ENCODE data around the gene ZZZ3.

DNA sequence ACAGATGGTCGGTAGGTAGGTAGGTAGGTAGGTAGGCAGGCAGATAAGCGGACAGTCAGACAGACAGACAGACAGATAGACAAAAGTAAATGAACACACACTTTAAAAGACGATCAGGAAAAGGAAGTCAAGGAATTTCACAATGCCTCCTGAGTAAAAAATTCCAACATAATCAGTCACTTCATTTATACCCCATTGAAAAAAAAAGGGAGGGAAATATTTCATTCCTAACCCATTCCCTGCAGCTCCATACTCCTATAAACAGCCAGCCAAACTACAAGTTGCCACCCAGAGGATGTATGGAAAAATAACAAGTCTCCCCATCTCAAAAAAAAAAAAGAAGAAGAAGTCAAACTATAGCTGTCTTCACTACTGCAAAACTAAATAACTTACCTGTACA lies 43.4 kb downstream of the ZZZ3 start:
- TF ChIP-seq EZH2 (IDR thresholded peaks at IDR 0.05; ENCODE audit: borderline replicate concordance, low read depth, low read length, severe bottlenecking) (no peak), CTCF (IDR thresholded peaks at IDR 0.05; ENCODE audit: borderline replicate concordance, extremely low read depth, low read length, poor library complexity, severe bottlenecking) (no peak)

Data from DND-41 (cell line).